Progenitor cell of endocrine pancreas (in vitro differentiated cells): ENCODE data around the gene SPTBN1. TPM values are rescaled to one million over a fixed set of nuclear protein-coding genes. Genes with fewer than 3 reads are reported as not detected.
"Not testable (repeated sequence)": the region's sequence is repeated elsewhere in the genome, so short reads cannot be mapped to it uniquely, and the experiment has no call there.

Experiments used
- DNase-seq: peaks from one replicate; pipeline ENCODE4 v3.0.0; 2021; ENCODE audit warnings: low spot score; ENCODE audit not compliant: unreplicated experiment
- H3K27ac Mint-ChIP-seq: 2 replicates; pipeline ENCODE4 v1.8.0; 2021; ENCODE audit warnings: mild to moderate bottlenecking, moderate library complexity, mixed read lengths
- H3K27me3 Mint-ChIP-seq: 2 replicates; pipeline ENCODE4 v1.8.0; 2021; ENCODE audit warnings: mixed read lengths
- H3K36me3 Mint-ChIP-seq: 2 replicates; pipeline ENCODE4 v1.8.0; 2022; ENCODE audit warnings: mixed read lengths; ENCODE audit not compliant: insufficient read depth
- H3K4me1 Mint-ChIP-seq: 2 replicates; pipeline ENCODE4 v1.8.0; 2021; ENCODE audit warnings: low read depth, mixed read lengths
- H3K4me3 Mint-ChIP-seq: 2 replicates; pipeline ENCODE4 v1.8.0; 2021; ENCODE audit warnings: low read depth, mild to moderate bottlenecking, moderate library complexity, mixed read lengths
- H3K9me3 Mint-ChIP-seq: 2 replicates; pipeline ENCODE4 v1.8.0; 2021; ENCODE audit warnings: low read depth, mixed read lengths
- total RNA-seq: library from RNA; stranded (reverse); gene quantifications from 2 replicates; pipeline ENCODE4 v1.2.1, GENCODE V29; 2021
- TF ChIP-seq, protein P1 (sequence below): fragments of 200-600 bp; sonication (generic); IDR thresholded peaks from one replicate; pipeline ENCODE4 v1.5.0; 2021; ENCODE audit warnings: antibody characterized with exemption, mild to moderate bottlenecking; ENCODE audit not compliant: unreplicated experiment

The SPTBN1 gene
- total RNA-seq, 1 donor from 2014 or later: 287 TPM

DNA sequence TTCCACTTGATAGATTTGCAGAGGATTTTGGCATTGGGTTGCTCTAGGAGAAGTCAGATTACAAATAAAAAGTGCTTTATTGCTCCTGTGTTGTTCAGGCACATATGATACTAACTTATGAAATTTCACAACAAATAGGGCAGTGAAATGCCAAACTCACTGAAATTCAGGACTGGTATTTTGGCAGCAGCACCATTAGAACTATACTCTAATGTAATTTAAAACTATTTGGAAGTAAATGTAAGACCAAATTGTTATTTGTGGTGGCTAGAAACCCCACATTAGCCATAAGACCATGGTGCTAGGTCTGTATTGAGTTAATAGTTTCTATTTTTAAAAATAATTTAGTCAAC is 57.2 kb downstream of the SPTBN1 start:
- no peaks in the 10 kb centered on the region for H3K9me3 Mint-ChIP-seq

GRCh38 chr2:54514822-54515569 is 58.9 kb downstream of the SPTBN1 start:
- Mint-ChIP-seq H3K4me1 (peaks cover 13% of the 10 kb centered on the region), H3K9me3 (no peaks in the 10 kb centered on the region), H3K27ac (no peak overlapping the region), H3K4me3 (no peak overlapping the region), H3K27me3 (no peaks in the 10 kb centered on the region), H3K36me3 (no peaks in the 10 kb centered on the region)
- no peak for DNase-seq
- TF ChIP-seq, protein P1, sequence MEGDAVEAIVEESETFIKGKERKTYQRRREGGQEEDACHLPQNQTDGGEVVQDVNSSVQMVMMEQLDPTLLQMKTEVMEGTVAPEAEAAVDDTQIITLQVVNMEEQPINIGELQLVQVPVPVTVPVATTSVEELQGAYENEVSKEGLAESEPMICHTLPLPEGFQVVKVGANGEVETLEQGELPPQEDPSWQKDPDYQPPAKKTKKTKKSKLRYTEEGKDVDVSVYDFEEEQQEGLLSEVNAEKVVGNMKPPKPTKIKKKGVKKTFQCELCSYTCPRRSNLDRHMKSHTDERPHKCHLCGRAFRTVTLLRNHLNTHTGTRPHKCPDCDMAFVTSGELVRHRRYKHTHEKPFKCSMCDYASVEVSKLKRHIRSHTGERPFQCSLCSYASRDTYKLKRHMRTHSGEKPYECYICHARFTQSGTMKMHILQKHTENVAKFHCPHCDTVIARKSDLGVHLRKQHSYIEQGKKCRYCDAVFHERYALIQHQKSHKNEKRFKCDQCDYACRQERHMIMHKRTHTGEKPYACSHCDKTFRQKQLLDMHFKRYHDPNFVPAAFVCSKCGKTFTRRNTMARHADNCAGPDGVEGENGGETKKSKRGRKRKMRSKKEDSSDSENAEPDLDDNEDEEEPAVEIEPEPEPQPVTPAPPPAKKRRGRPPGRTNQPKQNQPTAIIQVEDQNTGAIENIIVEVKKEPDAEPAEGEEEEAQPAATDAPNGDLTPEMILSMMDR: no peak

More for the DNA sequence above, 57.2 kb downstream of the SPTBN1 start:
- Mint-ChIP-seq H3K27ac (no peak overlapping the region), H3K36me3 (no peaks in the 10 kb centered on the region), H3K27me3 (no peaks in the 10 kb centered on the region), H3K4me1 (peaks cover 2% of the 10 kb centered on the region), H3K4me3 (no peak overlapping the region)
- DNase-seq: no peak
- TF ChIP-seq, protein P1: no peak

- DNase-seq: no peak
- H3K4me3 Mint-ChIP-seq: no peak overlapping the region
- no peak overlapping the region for H3K27ac Mint-ChIP-seq
- H3K36me3 Mint-ChIP-seq: no peaks in the 10 kb centered on the region
- no peaks in the 10 kb centered on the region for H3K9me3 Mint-ChIP-seq
- TF ChIP-seq, protein P1: no peak
- no peaks in the 10 kb centered on the region for H3K27me3 Mint-ChIP-seq
- peaks cover 19% of the 10 kb centered on the region for H3K4me1 Mint-ChIP-seq
These were observed 60.7 kb downstream of the SPTBN1 start for GRCh38 chr2:54516842-54517241.

GRCh38 chr2:54518016-54518415 is 61.9 kb downstream of the SPTBN1 start:
- not testable (repeated sequence) for H3K27me3 Mint-ChIP-seq, H3K4me3 Mint-ChIP-seq, H3K27ac Mint-ChIP-seq, H3K36me3 Mint-ChIP-seq, H3K9me3 Mint-ChIP-seq, DNase-seq
- peaks cover 22% of the 10 kb centered on the region for H3K4me1 Mint-ChIP-seq

GRCh38 chr2:54518430-54518829 is 62.3 kb downstream of the SPTBN1 start:
- peaks cover 26% of the 10 kb centered on the region for H3K4me1 Mint-ChIP-seq
- no peaks in the 10 kb centered on the region for H3K9me3 Mint-ChIP-seq

More at GRCh38 chr2:54518430-54518829, 62.3 kb downstream of the SPTBN1 start:
- no peaks in the 10 kb centered on the region for H3K36me3 Mint-ChIP-seq
- no peaks in the 10 kb centered on the region for H3K27me3 Mint-ChIP-seq
- TF ChIP-seq, protein P1: no peak
- DNase-seq: no peak
- no peak overlapping the region for H3K27ac Mint-ChIP-seq
- no peak overlapping the region for H3K4me3 Mint-ChIP-seq
